ENCODE measurements around the gene TMEM179.
A peak's percentile ranks its signal among the peaks of the same experiment; 100 is the strongest.

TMEM179 gene

DNA sequence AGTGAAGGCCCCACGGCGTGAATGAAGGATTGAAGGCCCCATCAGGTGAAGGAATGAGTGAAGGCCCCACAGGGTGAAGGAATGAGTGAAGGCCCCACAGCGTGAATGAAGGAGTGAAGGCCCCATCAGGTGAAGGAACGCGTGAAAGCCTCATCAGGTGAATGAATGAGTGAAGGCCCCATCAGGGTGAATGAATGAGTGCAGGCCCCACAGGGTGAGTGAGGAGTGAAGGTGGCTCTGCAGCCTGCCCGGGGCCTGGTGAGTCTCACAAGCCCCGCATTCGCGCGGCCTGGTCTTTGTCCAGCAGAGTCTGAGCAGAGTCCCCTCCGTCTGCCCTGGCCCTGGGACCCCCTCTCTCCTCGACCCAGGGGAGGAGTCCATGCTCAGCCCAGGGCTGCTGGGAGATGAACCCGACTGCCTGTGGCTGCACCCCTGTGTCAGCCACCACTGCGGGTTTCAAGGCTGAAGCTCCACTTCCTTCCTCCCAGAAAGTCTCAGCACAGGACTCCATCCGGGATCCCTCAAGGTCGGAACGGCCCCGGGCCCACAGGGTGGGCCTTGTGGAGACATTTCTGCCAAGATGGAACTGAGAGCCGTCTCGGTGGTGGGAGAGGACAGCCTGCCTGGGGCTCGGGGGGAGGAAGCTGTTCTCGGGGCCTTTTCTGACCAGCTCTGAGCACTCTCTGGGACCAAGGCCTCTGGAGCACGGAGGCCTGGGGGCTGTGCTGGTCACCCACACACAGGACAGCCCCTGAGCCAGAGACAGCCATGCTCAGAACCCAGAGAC is 37.4 kb upstream of the TMEM179 start:
- no peak overlapping the region for H3K4me3 ChIP-seq (ENCODE audit: low read depth, low read length)
- TF ChIP-seq, protein P1, sequence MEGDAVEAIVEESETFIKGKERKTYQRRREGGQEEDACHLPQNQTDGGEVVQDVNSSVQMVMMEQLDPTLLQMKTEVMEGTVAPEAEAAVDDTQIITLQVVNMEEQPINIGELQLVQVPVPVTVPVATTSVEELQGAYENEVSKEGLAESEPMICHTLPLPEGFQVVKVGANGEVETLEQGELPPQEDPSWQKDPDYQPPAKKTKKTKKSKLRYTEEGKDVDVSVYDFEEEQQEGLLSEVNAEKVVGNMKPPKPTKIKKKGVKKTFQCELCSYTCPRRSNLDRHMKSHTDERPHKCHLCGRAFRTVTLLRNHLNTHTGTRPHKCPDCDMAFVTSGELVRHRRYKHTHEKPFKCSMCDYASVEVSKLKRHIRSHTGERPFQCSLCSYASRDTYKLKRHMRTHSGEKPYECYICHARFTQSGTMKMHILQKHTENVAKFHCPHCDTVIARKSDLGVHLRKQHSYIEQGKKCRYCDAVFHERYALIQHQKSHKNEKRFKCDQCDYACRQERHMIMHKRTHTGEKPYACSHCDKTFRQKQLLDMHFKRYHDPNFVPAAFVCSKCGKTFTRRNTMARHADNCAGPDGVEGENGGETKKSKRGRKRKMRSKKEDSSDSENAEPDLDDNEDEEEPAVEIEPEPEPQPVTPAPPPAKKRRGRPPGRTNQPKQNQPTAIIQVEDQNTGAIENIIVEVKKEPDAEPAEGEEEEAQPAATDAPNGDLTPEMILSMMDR (IDR thresholded peaks at IDR 0.05; ENCODE audit: low read depth, low read length, missing control alignments), result no peak
- no peak for DNase-seq (ENCODE audit: low read depth)

DNA sequence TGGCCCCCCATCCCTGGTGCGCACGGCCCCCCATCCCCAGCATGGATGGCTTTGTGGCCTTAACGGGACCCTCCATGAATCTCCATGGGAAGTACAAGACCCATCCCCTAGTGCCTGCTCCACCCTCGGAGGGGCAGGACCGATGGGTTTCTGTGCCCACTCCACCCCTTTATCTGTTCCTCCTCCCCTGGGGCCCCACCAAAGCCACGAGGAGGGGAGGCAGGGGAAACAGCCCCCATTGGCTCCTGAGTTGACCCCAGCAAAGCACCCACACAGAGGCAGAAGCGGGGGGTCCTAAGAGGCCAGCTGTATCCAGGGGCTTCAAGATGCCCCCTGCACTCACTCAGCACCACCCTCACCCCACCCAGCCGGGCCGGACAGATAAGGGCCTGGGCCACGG is 36.1 kb upstream of the TMEM179 start:
- TF ChIP-seq, protein P1 (IDR thresholded peaks at IDR 0.05; ENCODE audit: low read depth, low read length, missing control alignments), result no peak
- H3K4me3 ChIP-seq (ENCODE audit: low read depth, low read length), result no peak overlapping the region
- no peak for DNase-seq (ENCODE audit: low read depth)

DNA sequence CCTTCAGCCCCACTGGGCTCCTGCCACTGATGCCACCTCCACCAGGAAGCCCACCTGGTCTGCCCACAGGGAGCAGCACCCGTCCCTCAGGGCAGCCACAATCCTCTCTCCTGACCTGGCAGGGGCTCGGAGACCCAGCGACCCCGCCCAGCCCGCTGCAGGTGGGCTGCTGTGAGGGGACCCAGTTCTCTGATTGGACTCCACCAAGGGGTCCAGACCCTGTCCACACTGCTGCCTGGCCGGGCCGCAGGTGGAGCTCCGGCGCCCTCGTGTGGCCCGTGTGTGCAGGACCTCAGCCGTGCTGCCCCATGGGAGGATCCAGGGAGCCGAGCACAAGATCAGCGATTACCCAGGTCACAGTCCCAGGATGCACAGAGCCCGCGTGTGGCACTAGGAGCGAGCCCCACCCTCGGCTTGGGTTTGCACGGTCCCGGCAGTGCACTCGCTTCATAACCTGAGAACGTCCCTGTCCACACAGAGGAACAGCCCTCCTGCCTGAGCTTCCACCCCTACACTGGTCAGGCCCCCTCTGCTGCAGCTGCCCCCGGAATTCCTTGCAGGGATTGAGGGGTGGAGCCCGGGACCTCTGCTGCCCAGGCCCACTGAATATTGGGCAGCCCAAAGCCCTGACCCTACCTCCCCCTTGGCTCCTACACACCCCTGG is 35.4 kb upstream of the TMEM179 start:
- H3K4me3 ChIP-seq (ENCODE audit: low read depth, low read length), result no peak overlapping the region
- TF ChIP-seq, protein P1 (IDR thresholded peaks at IDR 0.05; ENCODE audit: low read depth, low read length, missing control alignments), result peak; percentile 92
- no peak for DNase-seq (ENCODE audit: low read depth)

DNA sequence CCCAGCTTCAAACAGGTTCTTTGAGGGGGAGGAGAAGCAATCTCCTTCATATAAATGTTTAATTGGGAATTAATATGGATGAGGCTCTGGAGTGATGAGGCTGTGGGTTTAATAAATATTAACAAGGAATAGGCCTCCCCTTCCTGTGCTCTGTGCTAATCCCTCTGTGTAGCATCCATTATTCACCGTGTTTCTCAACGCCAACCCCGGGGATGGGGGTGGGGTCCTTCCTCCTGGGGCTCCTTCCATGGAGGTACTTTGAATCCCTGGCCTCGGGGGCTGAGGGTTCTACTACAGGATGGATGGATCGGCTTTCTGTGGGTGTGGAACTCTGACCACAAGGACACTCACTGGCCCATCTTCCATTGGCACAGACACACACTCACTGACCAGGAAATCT is 34.9 kb upstream of the TMEM179 start:
- H3K4me3 ChIP-seq (ENCODE audit: low read depth, low read length), result no peak overlapping the region
- no peak for DNase-seq (ENCODE audit: low read depth)
- TF ChIP-seq, protein P1 (IDR thresholded peaks at IDR 0.05; ENCODE audit: low read depth, low read length, missing control alignments), result no peak

DNA sequence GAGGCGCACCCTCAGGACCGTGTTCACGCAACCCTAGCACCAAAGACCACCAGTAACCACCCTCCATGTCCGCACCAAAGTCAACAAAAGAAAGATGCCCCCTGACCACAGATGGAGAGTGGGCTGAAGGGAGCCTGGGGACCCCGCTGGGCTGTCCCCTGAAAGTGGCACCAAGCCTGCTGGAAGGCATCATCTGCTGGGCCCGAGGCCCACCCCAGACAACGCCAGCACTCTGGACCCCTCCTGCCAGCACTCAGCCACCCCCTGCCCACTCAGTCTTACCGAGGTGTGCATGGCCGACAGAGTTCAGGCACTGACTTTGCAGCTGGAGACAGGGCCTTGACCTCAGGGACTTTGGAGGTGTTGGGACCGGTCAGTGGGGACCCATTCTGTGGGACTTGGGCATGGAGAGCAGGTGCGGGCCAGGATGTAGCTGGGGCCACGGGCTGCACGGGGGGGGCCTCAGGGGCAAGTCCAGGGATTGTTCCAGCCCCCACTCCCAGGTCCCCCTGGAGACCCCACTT is 34.4 kb upstream of the TMEM179 start:
- H3K4me3 ChIP-seq (ENCODE audit: low read depth, low read length), result no peak overlapping the region
- DNase-seq (ENCODE audit: low read depth), result no peak
- TF ChIP-seq, protein P1 (IDR thresholded peaks at IDR 0.05; ENCODE audit: low read depth, low read length, missing control alignments), result no peak

DNA sequence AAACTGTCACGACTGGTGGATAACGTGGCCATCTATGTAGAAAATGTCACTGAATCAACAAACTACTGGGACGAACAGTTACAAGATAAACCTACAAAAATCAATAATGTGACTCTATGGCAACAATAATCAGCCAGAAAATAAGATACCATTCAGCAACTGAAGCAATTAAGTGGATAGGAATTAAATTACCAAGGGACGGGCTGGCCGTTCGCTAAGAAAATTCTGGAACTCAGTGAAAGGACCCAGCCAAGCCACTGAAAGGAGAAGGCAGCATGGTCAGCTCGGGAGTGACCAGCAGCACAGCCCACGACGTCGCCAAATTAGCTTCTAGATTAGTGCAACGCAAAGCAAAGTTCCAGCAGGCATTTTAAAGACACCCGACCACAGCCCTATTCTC is 33.6 kb upstream of the TMEM179 start:
- DNase-seq (ENCODE audit: low read depth), result no peak
- H3K4me3 ChIP-seq (ENCODE audit: low read depth, low read length), result no peak overlapping the region
- TF ChIP-seq, protein P1 (IDR thresholded peaks at IDR 0.05; ENCODE audit: low read depth, low read length, missing control alignments), result no peak

Data from GM12864 (cell line).